Esophagus mucosa (tissue), 1 donor: ENCODE data around the gene RBM5. TPM values are rescaled to one million over a fixed set of nuclear protein-coding genes. Genes with fewer than 3 reads are reported as not detected.

Experiments used
- ATAC-seq: fragments of 200-7000 bp; cut with Tn5 transposase; one replicate; pipeline ENCODE4 v1.9.1; 2020
- total RNA-seq: library from RNA; stranded (reverse); gene quantifications from one replicate; pipeline ENCODE4 v1.2.4, GENCODE V29; 2023
- donor health status: DM: yes; HTN: yes; CAD: no.

Gene RBM5
- total RNA-seq, 1 donor from 2014 or later: 59.5 TPM

GRCh38 chr3:50139308-50139707 is 50.6 kb downstream of the RBM5 start:
- ATAC-seq: no peak

DNA sequence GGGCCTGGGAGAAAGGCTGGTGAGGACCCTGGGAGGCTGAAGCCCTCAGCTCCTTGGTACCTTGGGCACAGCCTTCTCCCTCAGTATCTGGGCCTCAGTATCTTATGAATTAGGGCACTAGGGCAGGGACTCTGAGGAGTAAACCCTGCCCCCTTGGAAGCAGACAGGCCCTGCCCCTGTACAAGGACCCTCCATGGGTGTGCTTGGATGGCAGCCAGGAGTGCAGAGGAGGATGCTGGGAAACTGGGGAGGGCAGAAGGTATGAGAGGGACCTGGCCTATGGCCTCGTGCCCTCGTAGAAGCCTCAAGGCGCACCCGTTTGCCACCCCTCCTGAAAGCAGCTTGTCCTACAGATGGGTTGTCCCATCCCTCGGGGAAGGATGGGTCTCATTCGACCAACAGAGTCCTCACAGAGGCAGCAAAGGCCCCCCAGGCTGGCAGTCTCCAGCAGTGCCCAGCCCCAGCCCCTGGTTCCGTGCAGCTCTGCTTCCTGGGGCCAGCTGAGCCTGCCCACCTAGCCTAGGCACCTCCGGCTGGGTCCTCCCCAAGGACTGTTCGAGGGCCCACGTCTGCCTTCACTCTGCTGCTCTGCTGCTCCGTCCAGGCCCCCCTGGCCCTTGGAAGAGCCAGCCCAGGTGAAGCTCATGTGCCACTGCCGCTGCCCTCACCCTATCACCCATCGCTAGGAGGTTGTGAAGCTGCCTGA is 51.2 kb downstream of the RBM5 start:
- no peak for ATAC-seq

GRCh38 chr3:50140990-50141389 is 52.3 kb downstream of the RBM5 start:
- ATAC-seq: no peak

DNA sequence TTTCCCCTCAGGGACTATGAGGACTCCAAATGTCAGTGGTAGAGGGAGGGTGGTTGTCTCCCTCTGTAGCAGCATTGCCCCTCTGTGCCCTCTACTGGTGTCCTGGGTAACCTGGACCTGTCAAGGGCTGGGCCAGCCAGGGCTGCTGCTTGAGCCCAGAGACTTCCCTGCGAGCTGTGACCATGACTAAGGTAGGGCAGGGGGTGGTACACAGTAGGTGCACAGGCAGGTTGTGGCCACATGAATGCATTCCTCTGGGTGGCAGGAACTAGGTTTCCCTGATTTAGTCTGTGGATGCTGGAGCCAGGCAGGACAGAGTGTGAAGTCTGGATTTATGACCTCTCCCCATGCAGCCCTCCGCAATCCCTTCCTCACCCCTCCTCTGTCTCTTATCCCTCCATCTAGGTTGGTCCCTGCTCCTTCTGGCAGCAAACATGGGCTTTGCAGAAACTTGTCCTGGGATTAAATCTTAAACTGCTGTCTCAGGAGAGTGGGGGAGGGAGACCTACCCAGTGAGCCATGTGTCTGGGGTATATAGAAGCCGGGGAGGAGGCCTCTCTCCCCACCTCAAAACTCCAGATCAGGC is 57.7 kb downstream of the RBM5 start:
- ATAC-seq: peak; percentile 53

DNA sequence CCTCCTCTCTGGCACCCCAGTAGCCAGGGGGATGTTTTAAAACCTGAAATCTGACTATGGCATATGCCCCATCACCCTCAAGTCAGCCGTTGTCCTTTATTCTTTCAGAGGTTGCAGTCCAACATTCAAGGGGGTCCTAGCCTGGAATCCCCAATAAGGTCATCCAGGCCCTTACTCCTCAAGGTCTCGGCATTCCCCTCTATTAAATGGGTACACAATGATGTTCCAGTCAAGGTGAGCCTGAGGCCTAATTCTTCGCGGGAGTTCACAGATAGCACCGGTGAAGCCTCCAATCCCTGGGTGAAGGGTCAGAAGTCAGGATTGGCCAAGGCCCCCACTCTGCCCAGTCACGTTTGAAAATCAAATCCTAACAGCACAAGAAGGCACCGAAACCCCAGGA is 58.3 kb downstream of the RBM5 start:
- no peak for ATAC-seq

- ATAC-seq: no peak
Measured at GRCh38 chr3:50147447-50147846, 58.7 kb downstream of the RBM5 start.

GRCh38 chr3:50147861-50148260 is 59.1 kb downstream of the RBM5 start:
- ATAC-seq: no peak

DNA sequence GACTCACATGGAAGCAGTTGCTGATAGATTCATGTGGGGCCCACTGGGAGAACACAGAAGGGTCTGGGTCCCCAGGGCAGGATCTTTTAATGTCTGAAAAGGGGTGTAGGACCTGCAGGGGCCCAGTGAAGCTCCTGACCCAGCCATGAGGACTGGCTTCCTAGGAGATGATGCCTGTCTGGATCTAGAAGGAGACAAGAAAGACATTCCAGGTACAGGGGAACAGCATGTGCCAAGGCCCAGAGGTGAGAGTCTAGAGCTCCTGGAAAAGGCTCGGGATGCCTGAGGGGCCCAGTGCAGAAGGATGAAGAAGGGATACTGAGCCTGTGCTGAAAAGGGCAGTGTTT is 61.7 kb downstream of the RBM5 start:
- no peak for ATAC-seq

GRCh38 chr3:50150863-50151686 is 62.4 kb downstream of the RBM5 start:
- peak; percentile 54 for ATAC-seq

- peak; percentile 79 for ATAC-seq
Measured at GRCh38 chr3:50151728-50152127, 63.0 kb downstream of the RBM5 start.

DNA sequence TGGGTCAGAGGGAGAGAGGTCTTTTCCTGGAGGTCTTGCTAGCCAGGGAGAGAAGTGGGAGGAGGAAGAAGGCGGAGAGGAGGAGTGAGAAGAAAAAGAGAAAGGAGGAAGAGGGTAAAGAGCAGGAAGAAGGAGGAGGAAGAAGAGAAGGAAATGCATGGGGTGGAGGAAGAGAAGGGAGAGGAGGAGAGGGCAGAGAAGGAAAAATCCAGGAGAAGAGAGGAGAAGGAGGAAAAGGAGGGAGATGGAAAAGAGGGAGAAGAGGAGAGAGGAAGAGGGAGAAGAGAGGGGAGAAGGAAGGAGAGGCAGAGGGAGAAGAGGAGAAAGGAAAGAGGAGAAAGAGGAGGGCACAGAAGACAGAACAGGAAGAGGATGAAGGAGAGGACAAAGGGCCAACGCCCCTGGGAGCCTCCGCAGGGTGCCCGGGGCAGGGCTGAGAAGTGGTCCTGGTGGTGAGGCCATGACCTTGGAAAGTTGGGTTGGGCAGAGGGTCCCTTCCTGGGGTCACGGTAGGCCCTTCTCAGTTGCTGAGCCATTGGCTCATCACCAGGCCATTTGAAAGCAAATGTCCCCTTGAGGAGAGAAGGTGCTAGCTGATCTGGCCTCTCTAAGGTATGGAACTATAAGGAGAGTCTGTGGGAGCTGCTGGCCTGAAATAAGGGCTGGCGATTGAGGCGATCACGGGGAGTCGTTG is 65.2 kb downstream of the RBM5 start:
- ATAC-seq: no peak

DNA sequence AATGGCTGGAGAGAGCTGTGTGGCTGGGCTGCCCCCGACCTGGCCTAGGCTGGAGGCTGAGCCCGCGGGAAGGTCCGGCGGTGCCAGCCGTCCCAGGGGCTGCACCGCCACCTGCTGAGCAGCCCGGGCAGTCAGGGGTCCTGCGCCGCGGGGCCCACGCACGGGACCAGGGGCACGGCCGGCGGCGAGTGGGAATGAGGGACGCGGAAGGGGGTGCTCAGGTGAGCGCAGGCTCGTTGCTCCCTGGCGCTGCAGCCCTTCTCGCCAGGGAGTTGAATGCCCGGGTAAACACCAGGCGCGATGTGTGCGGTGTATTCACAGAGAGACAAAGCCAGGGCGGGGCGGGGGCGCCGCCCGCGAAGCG is 65.7 kb downstream of the RBM5 start:
- no peak for ATAC-seq

GRCh38 chr3:50154840-50155490 is 66.2 kb downstream of the RBM5 start, which contains the start of gene SEMA3F:
Gene SEMA3F, plus strand, starts transcription at chr3:50155324. Its CDS starts 4,299 bp downstream, at chr3:50159623.
- ATAC-seq: peak; percentile 50

DNA sequence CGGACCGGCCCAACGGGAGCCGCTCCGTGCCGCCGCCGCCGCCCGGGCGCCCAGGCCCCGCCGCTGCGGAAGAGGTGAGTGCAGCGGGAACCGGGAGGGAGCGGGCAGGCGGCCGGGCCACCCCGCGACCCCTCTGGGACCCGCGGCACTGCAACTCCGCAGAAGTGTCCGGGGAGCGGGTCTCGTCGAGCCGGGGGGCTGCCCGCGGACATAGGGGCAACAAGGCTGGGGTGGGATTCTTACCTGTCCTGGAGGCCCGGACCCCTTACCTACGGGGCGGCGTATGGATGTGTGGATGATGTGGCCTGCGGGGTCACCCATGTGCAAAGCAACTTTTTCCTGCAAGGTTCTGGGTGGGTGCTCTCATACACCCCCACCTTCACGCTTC is 66.8 kb downstream of the RBM5 start:
- no peak for ATAC-seq

DNA sequence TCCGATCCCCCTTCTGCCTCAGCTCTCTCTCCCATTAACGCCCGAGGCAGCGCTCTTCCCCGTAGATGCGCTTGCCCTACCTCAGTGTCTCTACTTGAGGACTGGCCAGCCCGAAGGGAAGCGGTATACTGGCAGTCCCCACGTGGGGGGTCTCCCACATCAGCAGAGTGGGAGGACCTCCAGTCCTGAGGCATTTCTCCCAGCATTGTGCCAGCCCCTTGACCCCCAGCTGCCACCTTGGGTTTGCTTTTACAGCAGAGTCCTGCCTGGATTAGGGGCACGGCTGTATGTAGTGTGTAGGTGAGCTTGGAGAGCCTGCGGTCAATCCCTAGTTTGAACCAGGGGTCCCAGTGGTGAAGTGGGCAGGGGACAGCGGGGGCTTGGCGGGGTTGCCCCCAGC is 67.2 kb downstream of the RBM5 start:
- no peak for ATAC-seq

DNA sequence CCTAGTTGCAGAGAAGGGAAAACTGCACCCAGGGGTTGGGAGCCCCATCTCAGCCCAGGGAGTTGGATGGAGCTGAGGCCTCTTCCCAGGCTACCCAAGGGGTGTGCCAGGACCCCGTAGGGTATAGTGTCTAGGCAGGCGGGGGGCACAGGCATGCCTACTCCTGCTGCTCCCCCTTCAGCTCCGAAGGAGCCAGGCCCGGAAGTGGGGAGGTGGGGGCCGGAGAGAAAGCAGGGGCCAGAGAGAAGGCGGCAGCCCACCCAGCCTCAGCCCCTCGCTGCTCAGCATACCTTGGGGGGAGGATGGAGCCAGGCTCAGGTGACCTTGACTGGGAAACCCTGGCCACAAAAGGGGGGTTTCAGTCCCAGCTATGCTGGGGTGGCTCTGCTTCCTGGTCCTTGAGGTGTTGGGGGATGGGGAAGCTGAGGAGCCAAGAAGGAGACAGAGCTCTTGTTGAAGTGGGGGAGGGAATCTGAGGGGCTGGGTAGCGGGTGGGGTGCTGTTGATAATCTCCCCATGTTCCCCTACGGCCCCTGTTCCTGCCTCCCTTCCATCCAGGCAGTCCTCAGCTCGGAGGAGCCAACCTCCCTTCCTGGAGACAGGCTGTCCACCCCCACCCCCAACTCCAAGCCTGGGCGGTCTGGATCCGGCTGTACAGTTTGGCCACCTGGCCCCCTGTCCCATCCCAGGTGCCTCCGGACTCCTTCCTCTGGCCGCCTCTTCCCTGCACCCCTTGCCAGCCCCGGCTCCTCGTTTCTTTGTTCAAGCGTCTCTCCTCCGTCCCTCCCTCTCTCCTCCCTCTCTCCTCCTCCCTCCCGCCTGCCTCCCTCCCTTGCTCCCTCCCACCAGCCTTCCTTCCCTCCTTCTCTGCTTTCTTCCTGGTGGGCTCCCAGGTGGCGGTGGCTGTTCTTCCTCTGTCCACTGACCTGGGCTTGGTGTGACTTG is 68.1 kb downstream of the RBM5 start:
- peak; percentile 22 for ATAC-seq

GRCh38 chr3:50157827-50158529 is 69.3 kb downstream of the RBM5 start:
- ATAC-seq: peak; percentile 58

- no peak for ATAC-seq
Measured at GRCh38 chr3:50158530-50159146, 69.9 kb downstream of the RBM5 start.

DNA sequence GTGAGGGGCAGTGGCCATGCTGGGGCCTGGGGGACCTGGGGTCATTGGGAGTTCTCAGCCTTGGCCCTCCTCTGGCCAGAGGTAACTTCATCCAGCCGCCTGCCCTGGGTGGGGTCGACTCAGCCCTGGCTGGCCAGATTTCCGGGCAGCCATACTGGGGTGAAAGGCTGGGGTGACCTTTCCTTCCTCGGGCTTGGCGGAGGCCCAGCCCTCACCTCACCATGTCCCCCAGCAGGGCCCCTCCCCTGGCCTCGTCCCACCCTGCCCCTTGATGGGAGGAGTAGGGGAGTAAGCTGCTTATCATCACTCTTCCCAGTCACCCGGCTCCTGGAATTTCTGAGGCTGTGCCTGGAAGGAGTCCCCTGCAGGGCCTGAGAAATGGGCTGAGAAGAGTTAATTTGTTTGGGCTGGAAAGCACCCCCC is 71.9 kb downstream of the RBM5 start:
- ATAC-seq: no peak

- ATAC-seq: peak; percentile 73
Measured at GRCh38 chr3:50161320-50161719, 72.6 kb downstream of the RBM5 start.
